Kasumi-1 (cell line): ENCODE measurements around the gene NEU4.
"Not testable (repeated sequence)": the region's sequence is repeated elsewhere in the genome, so short reads cannot be mapped to it uniquely, and the experiment has no call there.

Source experiments
- DNase-seq, 2 experiments: peaks; one replicate each; lab custom pipeline; 2025; lab: John Stamatoyannopoulos, UW

NEU4 gene

GRCh38 chr2:241833756-241834526, 24.9 kb downstream of the NEU4 start:
- DNase-seq, result not testable (repeated sequence)

- DNase-seq, result no peak
Measured at GRCh38 chr2:241834527-241835210, 25.7 kb downstream of the NEU4 start.

- DNase-seq, result no peak
Measured at GRCh38 chr2:241835611-241836010, 26.6 kb downstream of the NEU4 start.

DNA sequence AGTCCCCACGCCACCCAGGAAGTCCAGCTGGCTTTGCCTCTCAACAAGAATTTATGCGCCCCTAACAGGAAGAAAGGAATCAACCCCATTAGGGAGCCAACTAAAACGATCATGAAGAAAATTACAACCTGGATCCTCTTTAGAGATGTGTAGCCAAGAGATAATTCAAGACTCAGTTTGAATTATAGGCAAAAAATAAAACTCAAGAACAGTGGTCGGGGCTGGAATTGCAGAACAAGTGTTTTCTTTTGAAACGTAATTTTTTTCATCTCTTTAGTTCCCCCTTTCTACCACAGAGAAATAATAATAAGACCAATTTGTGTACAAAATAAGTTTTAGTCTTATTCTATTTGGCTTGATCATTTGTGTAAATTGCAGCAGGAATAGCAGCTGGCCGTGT, 27.3 kb downstream of the NEU4 start:
- peak in 1 of 2 experiments; percentile 23 for DNase-seq

DNA sequence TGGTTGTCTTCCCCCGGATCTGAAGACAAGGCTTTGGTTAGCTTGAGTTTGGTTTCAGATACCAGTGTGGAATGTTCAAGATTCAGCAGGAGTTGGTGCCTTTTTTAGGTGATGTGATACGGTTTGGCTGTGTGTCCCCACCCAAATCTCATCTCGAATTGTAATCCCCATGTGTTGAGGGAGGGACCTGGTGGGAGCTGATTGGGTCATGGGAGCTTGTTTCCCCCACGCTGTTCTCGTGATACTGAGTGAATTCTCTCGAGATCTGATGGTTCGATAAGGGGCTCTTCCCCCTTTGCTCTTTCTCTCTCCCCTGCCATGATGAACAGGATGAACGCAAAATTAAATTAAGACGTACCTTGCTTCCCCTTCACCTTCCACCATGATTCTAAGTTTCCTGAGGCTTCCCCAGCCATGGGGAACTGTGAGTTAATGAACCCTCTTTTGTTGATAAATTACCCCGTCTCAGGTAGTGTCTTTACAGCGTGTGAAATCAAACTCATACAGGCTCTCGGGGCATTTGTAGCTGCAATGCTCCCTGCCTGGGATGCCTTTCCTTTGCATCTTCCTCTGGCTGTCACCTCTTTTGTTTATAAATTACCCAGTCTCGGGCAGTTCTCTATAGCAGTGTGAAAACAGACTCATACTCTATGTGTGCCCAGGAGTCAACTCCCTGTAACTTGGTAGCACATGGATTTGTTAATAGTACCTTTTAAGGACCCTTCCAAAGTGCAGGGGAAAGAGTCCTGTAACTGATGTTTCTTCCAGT, 28.4 kb downstream of the NEU4 start:
- no peak for DNase-seq

- no peak for DNase-seq
Measured at GRCh38 chr2:241841181-241842066, 32.4 kb downstream of the NEU4 start.

- DNase-seq, result no peak
Measured at GRCh38 chr2:241842067-241842415, 33.0 kb downstream of the NEU4 start.

DNA sequence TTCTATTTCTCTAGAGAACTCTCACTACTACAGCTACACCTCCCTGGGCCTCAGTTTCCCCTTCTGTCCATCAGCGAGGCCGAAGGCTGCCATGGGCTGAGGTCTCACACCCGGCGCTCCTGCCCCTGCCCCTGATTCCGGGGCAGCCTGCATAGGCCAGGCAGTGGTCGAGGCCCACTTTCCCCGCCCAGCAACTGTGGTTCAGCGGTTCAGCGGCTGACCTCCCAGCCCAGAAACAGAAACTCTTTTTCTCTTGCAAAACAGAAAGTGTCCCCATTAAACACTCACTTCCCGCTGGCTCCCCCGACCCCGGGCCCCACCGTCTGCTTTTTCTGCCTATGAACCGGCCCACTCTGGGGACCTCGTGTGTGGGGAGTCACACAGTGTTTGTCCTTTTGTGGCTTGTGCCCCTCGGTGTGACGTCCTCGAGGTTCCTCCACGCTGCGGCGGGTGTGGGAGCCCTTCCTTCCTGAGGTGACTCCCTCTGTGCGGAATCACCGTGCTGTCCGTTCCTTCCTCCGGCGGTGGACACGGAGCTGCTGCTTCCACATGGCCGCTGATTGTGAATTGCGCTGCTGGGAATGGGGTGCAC, 33.7 kb downstream of the NEU4 start:
- no peak for DNase-seq

GRCh38 chr2:241843321-241844065, 34.5 kb downstream of the NEU4 start:
- no peak for DNase-seq

GRCh38 chr2:241844066-241844728, 35.2 kb downstream of the NEU4 start:
- no peak for DNase-seq

DNA sequence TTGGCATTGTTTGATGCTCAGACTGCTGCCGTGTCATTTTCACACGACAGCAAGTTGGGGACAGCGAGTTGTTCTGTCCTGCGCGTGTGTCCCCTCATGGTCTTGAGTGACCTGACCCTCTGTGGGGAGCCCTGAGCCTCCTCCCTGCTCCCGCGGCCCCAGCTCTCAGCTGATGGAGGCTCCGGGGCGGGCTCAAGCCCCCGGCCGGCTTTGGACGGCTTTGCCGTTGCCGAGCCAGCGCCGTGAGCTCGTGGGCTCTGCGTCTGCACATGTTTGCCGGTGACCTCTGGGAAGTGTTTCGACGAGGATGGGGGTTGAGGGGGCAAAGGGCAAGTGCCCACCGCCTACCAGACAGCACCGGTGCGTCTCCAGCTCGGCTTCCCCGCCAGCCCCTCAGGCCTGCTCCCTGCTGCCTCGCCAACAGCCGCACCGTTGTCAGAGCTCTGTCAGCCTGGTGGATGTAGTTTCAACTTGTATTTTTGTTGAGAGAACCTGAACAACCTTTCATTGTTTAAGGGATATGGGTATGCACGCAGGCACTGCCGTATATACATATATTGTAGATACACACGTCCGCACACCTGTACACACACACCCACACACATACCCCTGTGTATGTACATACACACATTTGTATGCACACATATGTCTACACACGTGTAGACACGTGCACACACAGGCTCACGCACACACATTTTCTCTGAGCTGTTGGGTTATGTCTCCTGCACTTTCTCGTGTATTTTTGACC, 36.0 kb downstream of the NEU4 start:
- no peak for DNase-seq

DNA sequence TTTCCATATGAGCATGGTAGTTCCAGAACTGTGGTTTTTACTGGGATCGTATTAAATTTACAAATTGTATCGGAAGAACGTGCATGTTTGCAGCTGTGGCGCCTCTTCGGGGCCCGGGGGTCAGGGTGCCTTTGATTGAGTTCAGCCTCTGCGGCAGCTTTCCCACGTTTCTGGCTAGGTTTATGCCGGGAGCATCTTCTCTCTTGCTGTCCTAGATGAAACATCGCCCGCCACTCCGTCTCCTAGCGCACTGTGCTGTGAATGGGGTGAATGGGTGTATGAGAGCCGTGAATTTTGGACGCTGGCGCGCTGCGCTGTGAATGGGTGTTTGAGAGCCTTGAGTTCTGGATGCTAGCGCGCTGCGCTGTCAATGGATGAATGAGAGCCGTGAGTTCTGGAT, 37.4 kb downstream of the NEU4 start:
- DNase-seq, result no peak

DNA sequence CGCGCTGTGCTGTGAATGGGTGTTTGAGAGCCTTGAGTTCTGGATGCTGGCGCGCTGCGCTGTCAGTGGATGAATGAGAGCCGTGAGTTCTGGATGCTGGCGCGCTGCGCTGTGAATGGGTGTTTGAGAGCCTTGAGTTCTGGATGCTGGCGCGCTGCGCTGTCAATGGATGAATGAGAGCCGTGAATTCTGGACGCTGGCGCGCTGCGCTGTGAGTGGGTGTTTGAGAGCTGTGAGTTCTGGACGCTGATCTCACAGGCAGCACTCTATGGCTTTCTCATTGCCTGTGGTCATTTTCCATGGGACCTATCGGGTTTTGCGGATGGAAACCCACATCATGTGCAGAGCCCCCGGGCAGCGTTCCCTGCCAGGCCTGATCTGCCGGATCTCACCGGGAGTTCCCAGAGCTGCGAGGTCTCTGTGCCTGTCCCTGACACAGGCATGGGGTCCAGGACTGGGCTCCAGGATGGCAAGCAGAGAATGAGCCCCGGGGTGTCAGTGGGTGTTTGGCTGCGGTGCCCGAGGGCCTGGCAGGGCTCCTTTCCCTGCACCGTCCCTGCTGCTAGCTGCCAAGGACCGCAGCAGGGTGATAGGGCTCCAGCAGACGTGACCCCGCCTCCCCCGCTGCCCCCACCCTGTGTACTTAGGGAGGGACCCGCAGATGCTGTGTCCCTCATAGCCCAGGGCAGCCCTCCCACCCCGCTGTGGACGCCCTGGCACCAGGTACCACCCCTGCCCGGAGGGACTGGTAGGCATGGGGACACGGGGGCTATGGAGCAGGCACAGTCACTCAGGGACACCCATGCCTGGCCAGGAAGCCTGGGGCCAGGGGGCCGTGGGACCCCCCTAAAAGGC, 40.0 kb downstream of the NEU4 start:
- no peak for DNase-seq

- no peak for DNase-seq
Measured at GRCh38 chr2:241849616-241850543, 40.9 kb downstream of the NEU4 start.

DNA sequence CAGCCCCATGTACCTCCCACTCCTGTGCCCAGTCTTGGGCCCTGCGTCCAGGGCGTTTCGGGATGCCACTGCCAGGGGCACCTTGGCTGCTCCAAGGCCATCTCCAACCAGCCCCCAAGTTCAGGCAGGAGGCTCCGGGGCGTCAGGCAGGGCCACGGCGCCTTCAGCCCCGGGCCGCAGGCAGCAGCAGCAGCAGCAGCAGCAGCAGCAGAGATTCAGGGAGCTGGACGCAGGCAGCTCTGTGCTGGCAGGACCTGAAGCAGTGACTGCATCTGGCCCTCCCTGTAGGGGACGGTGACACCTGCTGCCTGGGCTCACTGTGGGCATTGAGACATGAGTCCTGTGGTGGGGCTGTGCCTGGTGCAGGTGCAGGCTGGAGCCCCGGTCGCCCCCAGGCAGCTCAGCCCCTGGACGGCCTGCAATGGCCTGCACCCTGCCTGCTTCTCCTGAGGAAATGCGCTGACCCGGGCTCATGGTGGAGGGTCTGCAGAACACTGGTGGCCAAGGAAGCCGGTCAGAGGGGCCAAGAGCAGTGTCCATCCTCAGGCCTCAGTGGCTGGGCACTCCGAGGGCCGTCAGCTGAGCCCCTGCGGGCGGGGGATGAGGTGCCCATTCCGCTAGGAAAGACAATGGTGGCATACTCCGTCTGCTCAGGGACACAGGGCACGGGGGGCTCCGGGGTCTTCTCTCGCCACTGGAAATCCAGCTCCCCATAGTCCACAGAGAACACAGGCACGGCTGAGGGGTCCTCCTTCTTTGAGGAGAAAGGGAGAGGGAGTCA, 41.7 kb downstream of the NEU4 start:
- DNase-seq, result no peak

- no peak for DNase-seq
Measured at GRCh38 chr2:241851325-241852115, 42.5 kb downstream of the NEU4 start.
